Osteoblast (primary cell): ENCODE measurements around the gene ENO4. TPM values are rescaled to one million over a fixed set of nuclear protein-coding genes. Genes with fewer than 3 reads are reported as not detected.

Experiments
- DNase-seq: peaks from one replicate; pipeline ENCODE4 v3.0.0; 2011; ENCODE audit warnings: low spot score, mixed read lengths; ENCODE audit not compliant: insufficient read length; ENCODE audit errors: missing footprints
- H2AFZ ChIP-seq: 2 replicates; pipeline ENCODE4 v1.6.0; 2011; ENCODE audit warnings: mild to moderate bottlenecking, low read length
- H3K27ac ChIP-seq: 2 replicates; pipeline ENCODE4 v1.5.1; 2011; ENCODE audit warnings: mild to moderate bottlenecking, low read depth, low read length, moderate library complexity
- H3K27me3 ChIP-seq: 2 replicates; pipeline ENCODE4 v1.6.0; 2012; ENCODE audit warnings: mild to moderate bottlenecking, control low read depth, inconsistent platforms, low read length, moderate library complexity; ENCODE audit not compliant: insufficient read depth
- H3K36me3 ChIP-seq: 2 replicates; pipeline ENCODE4 v1.5.1; 2011; ENCODE audit warnings: mild to moderate bottlenecking, low read length, control low read depth, moderate library complexity; ENCODE audit not compliant: insufficient read depth
- H3K4me1 ChIP-seq: 2 replicates; pipeline ENCODE4 v1.5.1; 2011; ENCODE audit warnings: mild to moderate bottlenecking, low read length, control low read depth, moderate library complexity; ENCODE audit not compliant: insufficient read depth
- H3K4me2 ChIP-seq: 2 replicates; pipeline ENCODE4 v1.6.0; 2011; ENCODE audit warnings: mild to moderate bottlenecking, low read length; ENCODE audit not compliant: insufficient read depth
- H3K4me3 ChIP-seq: fragments of 200-600 bp; sonication (generic); 3 replicates; pipeline ENCODE4 v1.5.1; 2012; ENCODE audit warnings: mild to moderate bottlenecking, low read length, inconsistent platforms; ENCODE audit not compliant: insufficient read depth
- H3K79me2 ChIP-seq: 2 replicates; pipeline ENCODE4 v1.6.0; 2012; ENCODE audit warnings: mild to moderate bottlenecking, low read length, control low read depth, inconsistent platforms; ENCODE audit not compliant: insufficient read depth
- H3K9me3 ChIP-seq: 2 replicates; pipeline ENCODE4 v1.5.1; 2011; ENCODE audit warnings: low read depth, low read length, control low read depth
- H4K20me1 ChIP-seq: 2 replicates; pipeline ENCODE4 v1.6.0; 2012; ENCODE audit warnings: mild to moderate bottlenecking, low read length, control low read depth; ENCODE audit not compliant: insufficient read depth
- CTCF ChIP-seq: IDR thresholded peaks from 2 replicates; pipeline ENCODE4 v1.5.1; 2011; ENCODE audit warnings: mild to moderate bottlenecking, low read depth, low read length, moderate library complexity; ENCODE audit errors: extremely low read depth
- total RNA-seq: library from RNA; depleted of rRNA; stranded (reverse); fragments of >200 nt; gene quantifications from 2 replicates; pipeline ENCODE4 v1.2.3, GENCODE V29; 2012

ENO4 gene
- total RNA-seq, 1 donor: 0.36 TPM

DNA sequence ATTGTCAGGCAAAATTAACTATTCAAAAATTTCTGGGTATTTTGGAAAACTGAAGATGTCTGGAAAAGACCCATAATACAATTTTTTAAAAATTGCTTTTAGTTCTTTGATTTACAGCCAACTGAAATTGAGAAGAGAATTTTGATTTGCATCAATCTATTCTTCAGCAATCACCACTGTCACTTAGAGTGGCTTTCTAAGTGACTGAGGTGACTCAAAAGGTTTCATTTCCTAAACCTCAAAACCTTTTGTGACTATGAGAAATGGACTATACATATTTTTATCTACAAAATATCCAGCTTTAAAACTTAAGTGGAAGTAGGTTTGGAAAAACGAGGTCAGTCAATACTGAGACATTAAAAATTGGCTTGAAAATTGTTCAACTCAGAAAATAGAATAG lies 60.0 kb downstream of the ENO4 start:
- Histone ChIP-seq H3K4me2 (no peak overlapping the region), H3K79me2 (no peaks in the 10 kb centered on the region), H4K20me1 (no peaks in the 10 kb centered on the region), H3K36me3 (no peaks in the 10 kb centered on the region), H3K27me3 (no peaks in the 10 kb centered on the region), H3K27ac (no peak overlapping the region), H3K9me3 (no peaks in the 10 kb centered on the region), H3K4me3 (no peak overlapping the region), H3K4me1 (no peaks in the 10 kb centered on the region), H2AFZ (no peak overlapping the region)
- TF ChIP-seq CTCF: no peak
- DNase-seq: no peak

GRCh38 chr10:116910910-116911309 lies 61.6 kb downstream of the ENO4 start:
- Histone ChIP-seq H3K27ac (no peak overlapping the region), H3K79me2 (no peaks in the 10 kb centered on the region), H3K4me3 (no peak overlapping the region), H2AFZ (no peak overlapping the region), H3K4me2 (no peak overlapping the region), H3K4me1 (no peaks in the 10 kb centered on the region), H4K20me1 (no peaks in the 10 kb centered on the region), H3K36me3 (no peaks in the 10 kb centered on the region), H3K9me3 (no peaks in the 10 kb centered on the region), H3K27me3 (no peaks in the 10 kb centered on the region)
- DNase-seq: no peak
- no peak for TF ChIP-seq CTCF

DNA sequence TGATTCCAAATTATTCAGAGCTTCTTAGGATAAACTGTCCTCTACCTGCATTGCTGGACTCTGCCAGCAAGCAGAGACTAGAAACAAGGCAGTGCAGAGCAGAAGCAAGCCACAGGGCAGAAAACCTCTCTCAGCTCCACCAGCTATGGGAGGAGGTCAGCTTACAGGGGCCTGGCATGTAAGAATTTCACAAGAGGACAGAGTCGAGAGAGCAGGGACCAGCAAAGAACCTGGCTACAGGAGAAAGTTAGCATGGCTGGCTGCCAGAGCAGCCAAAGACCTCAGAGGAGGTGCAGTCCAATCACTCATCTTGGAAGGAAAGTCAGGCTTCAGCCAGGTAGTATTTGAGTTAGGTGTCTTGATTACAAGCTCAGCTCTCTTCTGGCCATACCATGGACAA lies 62.9 kb downstream of the ENO4 start:
- Histone ChIP-seq H3K36me3 (no peaks in the 10 kb centered on the region), H3K79me2 (no peaks in the 10 kb centered on the region), H3K27me3 (no peaks in the 10 kb centered on the region), H3K4me3 (no peak overlapping the region), H2AFZ (no peak overlapping the region), H4K20me1 (no peaks in the 10 kb centered on the region), H3K4me2 (no peak overlapping the region), H3K9me3 (no peaks in the 10 kb centered on the region), H3K27ac (no peak overlapping the region), H3K4me1 (no peaks in the 10 kb centered on the region)
- TF ChIP-seq CTCF: no peak
- DNase-seq: no peak

DNA sequence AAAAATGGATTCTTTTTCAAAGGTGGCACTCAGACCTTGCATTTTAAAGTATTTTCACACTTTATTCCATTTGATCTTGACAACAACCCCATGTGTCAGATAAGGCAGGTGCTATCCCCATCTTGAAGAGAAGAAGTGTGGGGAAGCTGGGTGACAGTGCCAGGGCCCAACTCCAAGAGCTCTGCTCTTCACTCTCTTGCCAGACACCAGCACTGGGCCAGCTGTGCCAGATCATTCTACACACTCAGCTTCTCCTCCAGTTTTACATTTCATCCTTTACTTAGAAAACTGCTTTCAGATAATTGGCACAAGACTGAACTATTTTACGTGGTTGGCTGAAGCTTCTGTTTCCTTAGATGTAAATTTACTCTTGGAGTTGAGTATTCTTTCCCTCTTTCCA lies 64.4 kb downstream of the ENO4 start:
- DNase-seq: no peak
- Histone ChIP-seq H3K4me1 (no peaks in the 10 kb centered on the region), H2AFZ (no peak overlapping the region), H3K79me2 (no peaks in the 10 kb centered on the region), H3K9me3 (no peaks in the 10 kb centered on the region), H3K36me3 (no peaks in the 10 kb centered on the region), H3K4me3 (no peak overlapping the region), H4K20me1 (no peaks in the 10 kb centered on the region), H3K27me3 (no peaks in the 10 kb centered on the region), H3K27ac (no peak overlapping the region), H3K4me2 (no peak overlapping the region)
- no peak for TF ChIP-seq CTCF
